ENCODE data around the gene ZNF140.

The ZNF140 gene

GRCh38 chr12:133130808-133131128 lies 50.0 kb downstream of the ZNF140 start:
- no peak for DNase-seq

- no peak for DNase-seq
These were observed 55.0 kb downstream of the ZNF140 start for GRCh38 chr12:133135747-133136146.

GRCh38 chr12:133145981-133146380 lies 65.3 kb downstream of the ZNF140 start:
- no peak for DNase-seq

- DNase-seq, result no peak
These were observed 75.5 kb downstream of the ZNF140 start for GRCh38 chr12:133156125-133156690.

Measured in activated CD4-positive, alpha-beta T cell treated with anti-CD3 and anti-CD28 coated beads, Interleukin-2, amount 50 U/mL, for 16 hours (primary cell).